HuH-7 (cell line): ENCODE data around the gene ZNF831.
A peak's percentile ranks its signal among the peaks of the same experiment; 100 is the strongest.

Experiments
- DNase-seq: peaks from one replicate; pipeline ENCODE4 v3.0.0; 2011; ENCODE audit warnings: low spot score

ZNF831 gene

DNA sequence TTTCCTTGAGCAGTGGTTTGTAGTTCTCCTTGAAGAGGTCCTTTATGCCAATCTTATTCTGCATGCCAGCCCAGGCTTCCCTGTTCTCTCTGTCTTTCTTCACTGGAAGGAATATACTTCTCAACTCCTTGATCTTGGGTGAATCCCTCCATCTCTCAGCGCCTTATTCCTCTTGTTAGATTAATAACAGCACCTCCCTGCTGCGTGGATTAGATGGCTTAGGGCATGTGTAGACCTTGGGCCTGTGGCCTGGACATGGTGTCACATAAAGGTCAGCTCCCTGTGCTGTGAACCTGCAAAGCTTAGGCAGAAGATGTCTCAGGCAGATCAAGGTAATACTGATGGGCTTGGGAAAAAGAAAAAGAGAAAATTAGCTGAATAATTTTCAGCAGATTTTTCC lies 18.3 kb downstream of the ZNF831 start:
- DNase-seq, result no peak

DNA sequence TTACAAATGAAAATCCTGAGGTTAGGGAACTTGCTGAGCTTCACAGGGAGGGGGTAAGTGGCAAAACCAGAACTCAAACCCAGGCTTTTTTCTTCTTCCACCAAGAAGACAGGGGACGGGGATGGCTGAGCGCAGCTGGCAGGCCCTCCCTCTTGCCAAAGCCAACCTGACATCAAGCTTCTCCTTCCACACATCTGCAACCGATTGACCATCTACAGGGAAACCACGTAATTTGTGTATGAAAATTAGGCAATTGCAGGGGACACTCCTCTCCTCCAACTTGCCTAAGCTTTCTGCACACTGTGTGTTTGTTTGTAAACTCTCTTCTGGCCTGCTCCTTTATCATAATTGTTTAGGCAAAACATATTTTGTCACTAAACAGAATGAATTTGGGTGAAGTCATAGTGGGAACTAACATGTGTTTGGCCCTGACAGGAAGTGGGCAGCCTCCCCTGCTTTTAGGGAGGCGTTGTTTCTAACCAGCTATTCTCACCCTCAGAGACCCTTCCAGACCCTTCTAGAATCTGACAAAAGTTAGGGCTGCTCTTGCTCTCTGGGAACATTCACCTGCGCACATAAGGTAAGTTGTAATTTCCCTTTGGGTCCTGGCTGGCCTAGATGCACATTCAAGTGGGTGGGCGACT lies 18.9 kb downstream of the ZNF831 start:
- DNase-seq, result no peak

DNA sequence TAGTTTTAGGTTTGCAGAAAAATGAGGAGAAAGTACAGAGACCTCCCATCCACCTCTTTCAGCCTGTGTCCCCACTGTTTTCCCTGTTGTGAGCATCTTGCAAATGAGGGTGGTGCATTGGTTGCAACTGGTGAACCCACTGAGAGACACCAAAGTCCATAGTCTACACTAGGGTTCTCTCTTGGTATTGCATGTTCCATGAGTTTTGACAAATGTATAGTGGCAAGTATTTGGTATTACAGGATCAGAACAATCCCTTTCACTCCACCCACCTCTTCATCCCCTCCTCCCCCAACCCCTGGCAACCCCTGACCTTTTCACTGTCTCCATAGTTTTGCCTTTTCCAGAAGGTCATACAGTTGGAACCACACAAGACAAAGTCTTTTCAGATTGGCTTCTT lies 20.1 kb downstream of the ZNF831 start:
- no peak for DNase-seq

DNA sequence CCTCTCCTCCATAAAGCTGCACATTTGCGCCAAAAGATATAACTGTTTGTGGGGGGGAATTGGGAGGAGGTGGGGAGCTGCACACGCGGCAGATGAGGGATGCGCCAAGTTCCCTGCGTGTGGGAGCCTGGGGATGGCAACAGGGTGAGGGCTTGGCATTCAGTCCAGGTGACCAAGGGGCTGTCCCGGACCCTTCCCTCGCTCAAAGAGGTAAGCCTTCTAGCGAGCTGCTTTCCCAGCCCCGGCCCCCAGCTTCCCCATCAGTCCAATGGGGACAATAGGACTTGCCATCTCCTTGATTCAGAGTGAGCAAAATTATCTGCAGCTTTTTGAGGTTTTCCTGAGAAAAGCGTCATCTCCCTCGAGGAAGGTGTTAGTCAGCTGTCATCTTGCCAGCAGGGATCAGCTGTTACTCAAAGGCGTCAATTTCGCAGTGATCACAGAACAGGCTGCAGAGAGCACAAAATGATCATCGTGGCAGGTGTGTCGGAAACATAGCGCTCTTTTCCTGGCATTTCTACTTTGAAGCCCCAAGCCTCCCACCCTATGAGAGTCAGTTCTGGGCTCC lies 21.3 kb downstream of the ZNF831 start:
- DNase-seq, result no peak

DNA sequence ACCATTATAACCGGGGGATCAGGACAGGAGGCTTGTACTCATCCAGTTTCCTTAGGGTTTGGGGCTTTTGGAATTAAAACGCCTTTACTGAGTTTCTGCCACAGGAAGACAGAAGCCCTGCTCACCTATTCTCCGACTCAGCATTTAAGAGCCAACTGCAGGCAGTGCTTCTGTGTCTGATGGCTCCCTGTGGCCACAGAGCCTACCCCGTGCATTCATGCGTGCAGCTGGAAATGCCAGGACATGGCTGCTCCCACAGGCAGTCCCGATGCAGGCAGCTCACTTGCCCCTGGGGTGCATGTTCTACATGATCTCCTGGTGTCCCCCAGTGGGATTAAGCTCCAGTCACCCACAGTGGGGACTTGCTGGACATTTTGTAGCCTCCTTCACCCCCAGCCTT lies 22.2 kb downstream of the ZNF831 start:
- DNase-seq, result no peak

DNA sequence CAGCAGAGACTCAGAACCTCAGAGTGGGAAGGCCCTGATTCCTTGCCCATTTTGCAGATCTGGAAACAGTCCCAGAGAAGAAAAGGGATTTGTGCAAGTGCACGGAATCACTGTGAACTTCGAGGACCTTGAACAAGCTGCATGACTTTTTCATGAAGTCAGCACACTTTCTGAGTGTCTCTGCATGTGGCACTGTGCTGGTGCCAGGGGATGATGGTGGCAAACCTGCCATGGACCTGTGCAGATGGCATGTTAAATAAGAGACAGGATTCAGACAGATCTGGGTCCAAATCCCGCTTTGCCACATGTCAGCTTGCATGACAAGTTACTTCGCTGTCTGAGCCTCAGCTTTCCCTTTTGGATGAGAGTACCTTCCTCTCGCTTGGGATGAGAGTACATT lies 26.8 kb downstream of the ZNF831 start:
- no peak for DNase-seq

DNA sequence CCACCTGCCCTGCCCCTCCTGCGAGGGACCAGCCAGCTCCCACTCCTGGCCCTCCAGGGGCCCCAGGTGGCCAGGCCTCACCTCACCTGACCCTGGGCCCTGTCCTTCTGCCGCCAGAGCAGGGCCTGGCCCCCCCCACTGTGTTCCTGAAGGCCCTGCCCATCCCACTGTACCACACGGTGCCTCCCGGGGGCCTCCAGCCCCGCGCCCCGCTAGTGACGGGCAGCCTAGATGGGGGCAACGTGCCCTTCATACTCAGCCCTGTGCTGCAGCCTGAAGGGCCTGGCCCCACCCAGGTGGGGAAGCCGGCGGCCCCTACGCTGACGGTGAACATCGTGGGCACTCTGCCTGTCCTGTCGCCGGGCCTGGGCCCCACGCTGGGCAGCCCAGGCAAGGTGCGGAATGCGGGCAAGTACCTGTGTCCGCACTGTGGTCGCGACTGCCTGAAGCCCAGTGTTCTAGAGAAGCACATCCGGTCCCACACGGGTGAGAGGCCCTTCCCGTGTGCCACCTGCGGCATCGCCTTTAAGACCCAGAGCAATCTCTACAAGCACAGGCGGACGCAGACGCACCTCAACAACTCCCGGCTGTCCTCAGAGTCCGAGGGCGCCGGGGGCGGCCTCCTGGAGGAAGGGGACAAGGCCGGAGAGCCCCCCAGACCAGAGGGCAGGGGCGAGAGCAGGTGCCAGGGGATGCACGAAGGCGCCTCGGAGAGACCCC lies 27.6 kb downstream of the ZNF831 start:
- DNase-seq, result no peak

DNA sequence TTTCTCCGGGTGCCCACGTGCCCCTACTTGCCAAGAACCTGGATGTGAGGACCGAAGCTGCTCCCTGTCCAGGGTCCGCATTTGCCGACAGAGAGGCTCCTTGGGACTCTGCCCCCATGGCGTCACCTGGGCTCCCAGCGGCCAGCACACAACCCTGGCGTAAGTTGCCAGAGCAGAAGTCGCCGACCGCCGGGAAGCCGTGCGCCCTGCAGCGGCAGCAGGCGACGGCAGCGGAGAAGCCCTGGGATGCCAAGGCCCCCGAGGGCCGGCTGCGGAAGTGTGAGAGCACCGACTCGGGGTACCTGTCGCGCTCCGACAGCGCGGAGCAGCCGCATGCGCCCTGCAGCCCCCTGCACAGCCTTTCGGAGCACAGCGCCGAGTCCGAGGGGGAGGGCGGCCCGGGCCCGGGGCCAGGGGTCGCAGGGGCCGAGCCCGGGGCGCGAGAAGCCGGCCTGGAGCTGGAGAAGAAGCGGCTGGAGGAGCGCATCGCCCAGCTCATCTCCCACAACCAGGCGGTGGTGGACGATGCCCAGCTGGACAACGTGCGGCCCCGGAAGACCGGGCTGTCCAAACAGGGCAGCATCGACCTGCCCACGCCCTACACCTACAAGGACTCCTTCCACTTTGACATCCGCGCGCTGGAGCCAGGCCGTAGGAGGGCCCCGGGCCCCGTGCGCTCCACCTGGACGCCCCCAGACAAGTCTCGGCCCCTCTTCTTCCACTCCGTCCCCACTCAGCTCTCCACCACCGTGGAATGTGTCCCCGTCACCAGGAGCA lies 28.3 kb downstream of the ZNF831 start:
- no peak for DNase-seq

DNA sequence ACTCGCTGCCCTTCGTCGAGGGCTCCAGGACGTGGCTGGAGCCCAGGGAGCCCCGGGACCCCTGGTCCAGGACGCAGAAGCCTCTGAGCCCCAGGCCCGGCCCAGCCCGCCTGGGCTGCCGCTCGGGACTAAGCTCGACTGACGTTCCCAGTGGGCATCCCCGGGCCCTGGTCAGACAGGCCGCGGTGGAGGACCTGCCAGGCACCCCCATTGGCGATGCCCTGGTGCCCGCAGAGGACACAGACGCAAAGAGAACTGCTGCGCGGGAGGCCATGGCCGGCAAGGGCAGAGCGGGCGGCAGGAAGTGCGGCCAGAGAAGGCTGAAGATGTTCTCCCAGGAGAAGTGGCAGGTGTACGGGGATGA lies 28.9 kb downstream of the ZNF831 start:
- no peak for DNase-seq

DNA sequence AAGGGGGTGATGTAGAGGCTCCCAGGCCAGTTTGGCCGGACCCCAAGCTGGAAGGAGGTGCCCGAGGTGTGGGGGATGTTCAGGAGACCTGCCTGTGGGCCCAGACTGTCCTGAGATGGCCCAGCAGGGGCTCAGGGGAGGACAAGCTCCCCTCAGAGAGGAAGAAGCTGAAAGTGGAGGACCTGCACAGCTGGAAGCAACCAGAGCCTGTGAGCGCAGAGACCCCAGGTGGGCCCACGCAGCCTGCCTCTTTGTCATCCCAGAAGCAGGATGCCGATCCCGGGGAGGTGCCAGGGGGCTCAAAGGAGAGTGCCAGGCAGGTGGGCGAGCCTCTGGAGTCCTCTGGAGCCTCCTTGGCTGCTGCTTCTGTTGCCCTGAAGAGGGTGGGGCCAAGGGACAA lies 29.7 kb downstream of the ZNF831 start:
- DNase-seq, result no peak

DNA sequence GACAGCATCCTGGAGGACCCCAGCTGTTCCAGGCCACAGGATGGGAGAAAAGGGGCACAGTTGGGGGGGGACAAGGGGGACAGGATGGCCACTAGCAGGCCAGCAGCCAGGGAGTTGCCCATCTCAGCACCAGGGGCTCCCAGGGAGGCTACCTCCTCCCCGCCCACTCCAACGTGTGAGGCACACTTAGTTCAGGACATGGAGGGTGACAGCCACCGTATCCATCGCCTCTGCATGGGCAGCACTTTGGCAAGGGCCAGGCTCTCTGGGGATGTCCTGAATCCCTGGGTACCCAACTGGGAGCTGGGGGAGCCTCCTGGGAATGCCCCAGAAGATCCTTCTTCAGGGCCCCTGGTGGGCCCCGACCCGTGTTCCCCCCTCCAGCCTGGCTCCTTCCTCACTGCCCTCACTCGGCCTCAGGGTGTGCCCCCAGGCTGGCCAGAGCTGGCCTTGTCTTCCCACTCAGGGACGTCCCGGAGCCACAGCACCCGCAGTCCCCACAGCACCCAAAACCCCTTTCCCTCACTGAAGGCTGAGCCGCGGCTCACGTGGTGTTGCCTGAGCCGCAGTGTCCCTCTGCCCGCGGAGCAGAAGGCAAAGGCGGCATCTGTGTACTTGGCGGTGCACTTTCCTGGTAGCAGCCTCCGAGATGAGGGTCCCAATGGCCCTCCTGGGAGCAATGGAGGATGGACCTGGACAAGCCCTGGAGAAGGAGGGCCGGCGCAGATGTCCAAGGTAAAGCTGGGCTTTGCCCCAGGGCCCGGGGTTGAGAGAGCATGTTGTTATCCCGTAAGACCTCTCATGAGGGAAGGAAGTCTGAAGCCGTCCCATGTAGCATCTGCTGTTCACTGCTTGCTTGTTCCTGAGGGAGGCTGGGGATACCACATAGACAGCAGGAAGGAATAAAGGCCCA lies 30.7 kb downstream of the ZNF831 start:
- DNase-seq, result no peak

DNA sequence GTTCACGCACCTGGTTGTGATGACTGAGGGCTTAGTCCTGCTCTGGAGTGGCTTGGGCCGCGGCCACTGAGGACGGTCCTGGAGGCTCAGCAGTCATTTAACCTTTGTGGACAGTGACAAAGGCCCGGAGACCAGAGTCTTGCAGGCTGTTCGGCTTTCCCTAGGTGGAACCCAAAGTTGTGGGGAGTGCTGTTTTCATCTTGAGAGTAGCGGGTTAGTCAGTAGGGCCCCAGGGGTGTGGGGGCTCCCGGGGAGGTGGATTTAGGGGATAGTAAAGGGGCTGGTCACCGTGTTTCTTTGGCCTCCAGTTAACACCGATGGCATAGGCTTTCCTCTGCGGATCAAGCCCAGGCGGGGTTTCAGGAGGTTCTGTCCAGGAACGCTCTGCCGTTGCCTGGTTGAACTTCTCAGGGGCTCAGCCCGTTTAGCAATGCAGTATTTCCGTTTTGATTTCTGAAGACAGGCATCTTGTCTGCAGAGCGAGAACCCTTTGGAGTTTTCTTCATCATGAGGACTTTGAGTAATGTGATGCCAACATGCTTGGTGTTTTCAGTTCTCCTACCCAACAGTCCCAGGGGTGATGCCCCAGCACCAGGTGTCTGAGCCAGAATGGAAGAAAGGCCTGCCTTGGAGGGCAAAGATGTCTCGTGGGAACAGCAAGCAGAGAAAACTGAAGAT lies 31.8 kb downstream of the ZNF831 start:
- DNase-seq, result no peak

DNA sequence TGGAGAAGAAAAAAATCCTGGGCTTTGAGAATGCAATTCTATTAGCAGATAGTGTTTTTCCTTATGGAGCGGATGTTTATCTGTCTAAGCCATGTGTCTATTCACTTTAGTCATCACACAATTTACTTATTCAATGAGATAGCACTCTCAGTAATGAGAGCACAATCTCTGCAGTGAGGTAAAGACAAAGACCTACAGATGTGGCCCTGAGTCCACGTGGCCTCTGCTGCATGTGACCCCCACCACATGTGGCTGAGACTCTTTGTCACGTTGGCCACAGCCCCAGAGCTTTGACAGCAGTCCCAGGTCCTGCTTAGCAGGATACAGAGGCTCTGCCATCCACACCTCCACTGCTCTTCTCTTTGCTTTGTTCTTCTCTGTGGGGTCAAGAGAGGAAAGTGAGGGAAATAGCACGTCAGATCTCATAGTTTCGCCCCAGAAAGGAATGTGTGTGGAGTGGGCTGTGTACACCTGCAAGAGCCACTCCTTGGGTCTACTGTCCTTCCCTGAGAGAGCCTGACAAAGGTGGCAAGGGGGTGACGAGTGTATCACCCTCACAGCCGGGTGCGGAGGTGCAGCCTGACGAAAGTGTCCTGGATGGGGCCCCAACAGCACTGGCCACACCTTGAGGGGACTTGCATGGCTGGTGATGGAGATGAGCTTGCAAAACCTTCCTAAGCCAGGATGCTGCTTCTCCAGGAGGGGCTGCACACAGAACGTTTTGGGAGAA lies 40.7 kb downstream of the ZNF831 start:
- no peak for DNase-seq

DNA sequence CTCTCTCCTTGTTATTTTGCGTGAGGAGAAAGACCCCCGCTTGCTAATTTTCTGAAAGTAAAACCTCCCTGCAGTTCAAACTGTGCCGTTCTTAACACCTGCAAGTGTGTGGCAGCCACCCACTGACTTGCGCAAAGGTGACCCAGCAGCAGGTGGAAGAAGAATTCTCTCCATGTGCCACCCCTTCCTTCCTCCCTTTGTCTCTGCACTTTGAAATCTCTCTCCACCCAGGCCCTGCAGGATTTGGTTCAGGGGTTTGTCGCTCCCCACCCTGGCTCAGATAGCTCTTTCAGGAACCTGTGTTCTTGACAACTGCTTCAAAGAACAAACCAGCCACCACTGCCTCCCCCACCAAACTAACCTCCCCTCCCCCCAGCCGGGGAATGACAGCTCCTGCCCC lies 41.4 kb downstream of the ZNF831 start:
- DNase-seq, result no peak

DNA sequence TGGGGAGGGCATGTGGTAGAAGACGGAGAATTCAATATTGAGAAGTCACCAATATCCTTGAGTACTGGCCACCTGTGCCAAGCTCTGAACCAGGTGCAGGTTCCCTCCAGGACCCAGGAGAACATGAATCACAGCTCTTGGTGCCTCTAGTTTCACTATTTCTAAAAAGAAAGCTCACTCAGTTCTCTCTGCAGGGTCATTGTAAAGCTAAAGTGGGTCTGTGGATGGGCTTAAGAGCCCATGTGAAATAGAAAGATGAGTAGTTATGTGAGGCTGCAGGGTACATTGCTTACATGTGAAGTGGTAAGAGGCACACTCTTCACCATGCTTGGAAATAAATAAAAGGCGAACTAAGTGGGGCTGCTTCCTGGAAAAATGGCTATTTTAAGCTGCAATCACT lies 43.6 kb downstream of the ZNF831 start:
- DNase-seq, result no peak

DNA sequence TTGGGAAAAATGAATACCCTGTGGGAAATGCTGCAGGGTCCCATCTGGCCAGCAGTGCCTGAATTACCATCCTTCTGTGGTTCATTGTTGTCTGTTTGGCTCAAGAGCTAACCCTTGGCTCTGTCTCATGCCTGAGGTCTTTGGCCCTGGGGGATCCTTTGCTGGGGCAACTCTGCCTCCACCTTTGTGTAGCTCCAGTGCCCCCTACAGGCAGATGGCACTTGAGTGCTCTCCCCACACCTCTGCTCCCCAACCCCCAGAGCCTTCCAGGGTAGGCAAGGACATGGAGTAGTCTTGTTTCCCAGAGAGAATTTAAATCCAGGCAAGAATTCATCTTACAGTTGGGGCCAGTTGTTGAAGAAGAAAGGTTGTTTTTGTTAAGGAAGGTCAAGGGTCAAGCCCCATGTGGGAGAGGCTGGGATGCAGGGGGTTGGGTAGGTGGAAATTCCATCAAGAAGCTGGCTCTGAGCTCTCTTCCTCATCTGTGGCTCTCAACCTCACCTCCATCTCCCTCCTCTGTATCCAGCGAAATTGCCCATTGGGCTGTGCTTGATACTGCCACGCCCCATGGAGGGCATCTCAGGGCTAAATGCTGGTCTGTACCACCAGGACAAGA lies 44.2 kb downstream of the ZNF831 start:
- peak; percentile 47 for DNase-seq

DNA sequence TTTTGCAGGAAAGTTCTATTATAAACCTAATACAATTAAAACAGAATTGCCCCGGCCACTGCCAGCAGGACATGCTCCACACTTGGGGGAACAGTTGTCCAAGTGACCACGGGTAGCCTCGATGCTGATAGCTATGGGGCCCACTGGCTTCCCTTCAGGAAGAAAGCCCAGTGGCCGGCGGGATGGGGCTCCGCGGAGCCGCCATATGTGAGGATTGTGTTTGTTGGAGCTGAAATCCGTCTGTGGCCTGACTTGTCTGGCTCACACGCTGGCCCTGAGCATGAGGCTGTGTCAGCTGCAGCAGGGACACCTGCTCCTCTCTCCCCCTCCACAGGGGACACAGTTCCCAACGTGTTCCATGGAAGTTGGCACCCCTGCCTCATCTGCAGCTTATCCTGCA lies 46.6 kb downstream of the ZNF831 start:
- DNase-seq, result no peak

DNA sequence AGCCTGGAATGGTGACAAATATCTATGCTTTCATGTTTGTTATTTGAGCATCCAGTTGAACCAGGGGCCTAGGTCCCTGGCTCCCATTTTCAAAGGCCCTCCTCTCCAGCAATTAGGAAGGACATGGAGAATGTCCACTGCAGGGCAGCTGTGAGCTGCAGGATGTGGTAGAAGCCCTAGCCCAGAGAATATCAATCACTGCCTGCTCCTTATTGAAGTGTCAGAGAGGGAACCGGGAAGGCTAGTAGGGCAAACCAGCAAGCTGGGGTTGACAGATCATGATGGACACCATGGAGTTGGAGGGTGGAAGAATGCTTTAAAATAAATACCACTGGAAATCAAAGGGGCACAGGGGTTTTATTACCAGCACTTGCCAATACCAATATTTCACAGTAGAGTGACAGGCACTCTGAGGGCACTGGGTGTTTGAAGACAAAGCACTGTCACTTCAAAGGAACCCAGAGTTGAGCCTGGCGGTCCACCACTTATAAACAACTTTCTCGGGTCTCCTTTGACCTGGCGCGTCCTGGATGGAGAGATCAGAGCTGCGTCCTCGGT lies 47.7 kb downstream of the ZNF831 start:
- no peak for DNase-seq

DNA sequence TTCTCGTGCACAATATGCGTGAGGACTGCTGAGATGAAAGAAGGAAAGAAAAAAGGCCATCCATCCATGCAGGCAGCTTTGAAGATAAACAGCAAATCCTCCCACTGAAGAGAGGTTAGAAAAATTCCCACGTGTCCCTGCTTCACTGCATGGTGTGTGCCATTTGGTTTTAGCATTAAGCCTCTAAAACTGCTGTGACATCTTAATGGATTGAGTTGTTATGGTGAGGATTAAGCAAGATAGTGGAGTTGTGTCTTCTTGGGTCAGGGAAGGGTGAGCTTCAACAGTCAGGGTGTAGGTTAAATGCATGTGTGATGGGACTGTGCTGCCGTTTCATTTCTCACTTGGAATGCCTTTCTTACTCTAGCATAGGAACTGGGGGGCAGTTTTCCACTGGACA lies 50.5 kb downstream of the ZNF831 start:
- no peak for DNase-seq
